ENCODE results near the gene TNKS1BP1. TPM values are rescaled to one million over a fixed set of nuclear protein-coding genes. Genes with fewer than 3 reads are reported as not detected.

The TNKS1BP1 gene
- total and polyA plus RNA-seq, 2 of the 8 experiments (the other 6 are each of a cell fraction or from before 2014, with no cell fraction given), result 50.0 to 122 TPM

DNA sequence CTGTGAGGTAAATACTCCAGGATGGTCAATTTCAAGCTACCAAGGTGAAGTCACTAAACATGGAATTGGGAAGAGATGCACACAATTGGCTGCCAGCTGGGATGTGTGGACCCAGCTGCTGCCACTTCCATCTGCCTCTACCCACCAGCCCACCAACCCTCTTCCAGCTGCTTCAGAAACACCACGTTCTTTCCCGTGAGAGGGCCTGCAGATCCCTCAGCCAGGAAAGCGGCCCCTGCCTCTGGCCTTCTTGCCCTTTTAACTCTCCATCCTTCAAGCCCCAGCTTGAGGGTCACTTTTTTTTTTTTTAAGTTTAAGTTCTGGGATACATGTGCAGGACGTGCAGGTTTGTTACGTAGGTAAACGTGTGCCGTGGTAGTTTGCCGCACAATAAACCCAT is 36.2 kb upstream of the TNKS1BP1 start:
- POLR2A ChIA-PET (ENCODE audit: partially characterized antibody), result interaction anchor here (2.9 kb wide), 1 partner anchor 35 kb away, joined by 10 read pairs; the partner anchor contains the start of gene TNKS1BP1
- Histone ChIP-seq H3K23me2 (ENCODE audit: low read depth, low read length) (no peaks in the 10 kb centered on the region), H4K91ac (replicated peaks; ENCODE audit: insufficient read length, low read length) (no peak overlapping the region), H3K4me1 (replicated peaks in 1 of 4; ENCODE audit: control insufficient read depth in 3 of 4, insufficient read depth in 4 of 4, low read length in 3 of 4) (peaks cover 7 to 19% (median 11%) of the 10 kb centered on the region in 4 experiments), H3K79me2 (ENCODE audit: control insufficient read depth in 1 of 2, insufficient read depth in 2 of 2, low read length in 2 of 2) (no peaks in the 10 kb centered on the region), H3K27ac (ENCODE audit: low read depth, low read length) (no peak overlapping the region), H3K36me3 (ENCODE audit: control insufficient read depth in 2 of 4, insufficient read depth in 4 of 4, low read length in 3 of 4) (no peaks in the 10 kb centered on the region), H3K27me3 (replicated peaks in 1 of 4; ENCODE audit: control insufficient read depth in 3 of 4, extremely low read depth in 1 of 4, insufficient read depth in 3 of 4, low read length in 3 of 4) (no peaks in the 10 kb centered on the region; a peak in 1 of 7 replicates), H4K5ac (ENCODE audit: insufficient read length, low read depth, low read length) (no peak overlapping the region), H3K4me2 (ENCODE audit: insufficient read depth in 1 of 2, low read depth in 2 of 2, low read length in 2 of 2) (no peak overlapping the region), H3K79me1 (ENCODE audit: low read depth, low read length) (no peaks in the 10 kb centered on the region), H3K23ac (ENCODE audit: insufficient read length) (no peak overlapping the region), H2BK12ac (ENCODE audit: low read depth, low read length) (no peak overlapping the region), H3K56ac (replicated peaks; ENCODE audit: insufficient read length, low read depth, low read length) (no peak overlapping the region), H3K4me3 (ENCODE audit: extremely low read depth in 1 of 4, insufficient read depth in 2 of 4, low read depth in 3 of 4, low read length in 4 of 4) (no peak overlapping the region), H4K20me1 (replicated peaks in 1 of 2; ENCODE audit: control insufficient read depth in 1 of 2, insufficient read depth in 2 of 2, low read length in 2 of 2) (no peaks in the 10 kb centered on the region), H2AK5ac (ENCODE audit: low read depth, low read length) (no peak overlapping the region), H2BK120ac (replicated peaks; ENCODE audit: low read depth, low read length) (no peak overlapping the region), H2AFZ (ENCODE audit: low read length) (no peak overlapping the region), H4K8ac (ENCODE audit: extremely low read depth, insufficient read depth, low read length) (no peak overlapping the region), H3K9ac (replicated peaks in 1 of 4; ENCODE audit: extremely low read depth in 1 of 4, low read depth in 3 of 4, low read length in 3 of 4) (no peak overlapping the region), H3K4ac (replicated peaks; ENCODE audit: insufficient read length, low read depth, low read length) (no peak overlapping the region), H3K14ac (ENCODE audit: insufficient read length) (no peak overlapping the region), H3K9me3 (ENCODE audit: insufficient read depth in 2 of 2, low read depth in 1 of 2, low read length in 1 of 2) (no peaks in the 10 kb centered on the region), H2BK20ac (ENCODE audit: low read length) (no peak overlapping the region), H3K18ac (ENCODE audit: extremely low read depth, low read length) (no peak overlapping the region), H2BK5ac (ENCODE audit: low read depth, low read length) (no peak overlapping the region), H2BK15ac (ENCODE audit: low read length) (no peak overlapping the region)
- no peak for TF ChIP-seq TAF1 (IDR thresholded peaks at IDR 0.05; ENCODE audit: low read depth, low read length)
- no peak for TF ChIP-seq HDAC2 (IDR thresholded peaks at IDR 0.05; ENCODE audit: borderline replicate concordance in 1 of 2, low read depth in 2 of 2, low read length in 2 of 2)
- no peak for TF ChIP-seq GABPA (IDR thresholded peaks at IDR 0.05; ENCODE audit: borderline replicate concordance, insufficient read depth, low read length)
- TF ChIP-seq POLR2A (IDR thresholded peaks at IDR 0.05; ENCODE audit: control extremely low read depth in 1 of 2, low read depth in 2 of 2, low read length in 2 of 2), result no peak
- TF ChIP-seq SP4 (IDR thresholded peaks at IDR 0.05; ENCODE audit: low read length), result no peak
- no peak for TF ChIP-seq GTF2F1 (IDR thresholded peaks at IDR 0.05; ENCODE audit: borderline replicate concordance, low read depth, low read length)
- no peak for TF ChIP-seq SUZ12 (IDR thresholded peaks at IDR 0.05; ENCODE audit: low read length)
- no peak for TF ChIP-seq SP2 (IDR thresholded peaks at IDR 0.05; ENCODE audit: low read length)
- TF ChIP-seq CBX5 (IDR thresholded peaks at IDR 0.05; ENCODE audit: low read depth, low read length), result no peak
- CTCF ChIA-PET (ENCODE audit: partially characterized antibody), result interaction anchor here (0.6 to 4.9 kb wide), 8 partner anchors 10 to 131 kb away, joined by 3 to 24 read pairs (median 4); no protein-coding TSS in a partner anchor
- WGBS, 2 experiments (ENCODE audit: extremely low coverage in 1 of 2, insufficient coverage in 1 of 2, insufficient read length in 1 of 2, insufficient replicate concordance in 2 of 2, low coverage in 1 of 2, low lambda C conversion rate in 2 of 2, missing lambda C conversion rate in 1 of 2), result 86% methylated on average over 8 of the region's 8 CpGs; no CpG with 5 or more reads in 1 of the 2 experiments
- FAIRE-seq, result no peak
- no peak for DNase-seq (ENCODE audit: low read depth in 1 of 2, low spot score in 2 of 2)
